DMS53 treated with DMSO at 0.1 percent for 48 hours (cell line): ENCODE results near the gene OR5K4.
"Not testable (repeated sequence)": the region's sequence is repeated elsewhere in the genome, so short reads cannot be mapped to it uniquely, and the experiment has no call there.

Source experiments
- DNase-seq: peaks from one replicate; lab custom pipeline; 2025; ENCODE audit not compliant: unreplicated experiment; lab: John Stamatoyannopoulos, UW

Gene OR5K4

GRCh38 chr3:98367464-98368246 is 14.0 kb downstream of the OR5K4 start:
- peak; percentile 9 for DNase-seq

- DNase-seq: no peak
Measured at GRCh38 chr3:98371186-98371585, 17.5 kb downstream of the OR5K4 start.

GRCh38 chr3:98371853-98372252 is 18.2 kb downstream of the OR5K4 start:
- no peak for DNase-seq

DNA sequence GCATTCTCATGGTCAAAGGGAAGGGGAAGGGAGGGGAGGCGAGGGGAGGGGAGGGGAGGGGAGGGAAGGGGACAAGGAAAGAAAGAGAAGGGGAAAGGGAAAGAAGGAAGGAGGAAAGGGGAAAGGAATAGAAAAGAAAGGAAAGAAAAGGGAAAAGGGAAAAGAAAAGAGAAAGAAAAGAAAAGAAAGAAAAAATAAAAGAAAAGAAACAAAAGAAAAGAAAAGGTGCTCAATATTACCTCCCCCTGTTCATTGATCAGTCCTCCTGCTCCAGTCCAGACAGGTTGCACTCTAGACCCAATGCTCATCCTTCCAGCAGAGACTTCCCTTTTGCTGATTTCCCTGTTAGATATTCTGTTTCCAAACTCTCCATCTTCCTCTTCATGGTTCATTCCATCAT is 18.8 kb downstream of the OR5K4 start:
- DNase-seq: no peak

DNA sequence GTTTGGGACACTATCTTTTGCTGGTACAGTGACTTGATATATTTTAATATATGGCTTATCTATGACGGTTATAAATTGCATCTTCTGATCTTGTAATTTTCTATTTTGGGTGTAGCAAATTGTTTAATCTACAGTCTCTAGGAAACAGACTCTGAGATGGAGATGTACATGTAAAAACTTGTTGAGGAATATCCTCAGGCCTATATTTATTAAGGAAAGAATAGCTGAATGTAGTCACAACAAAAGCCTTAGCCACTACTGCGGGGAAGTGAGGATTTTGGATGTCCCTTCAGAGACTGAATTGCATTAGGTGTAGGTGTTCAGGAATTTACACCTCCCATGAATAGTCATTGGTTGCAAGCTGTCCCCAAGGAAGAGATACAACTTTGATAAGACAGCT is 23.0 kb downstream of the OR5K4 start:
- DNase-seq: no peak

- DNase-seq: no peak
Measured at GRCh38 chr3:98388147-98388546, 34.5 kb downstream of the OR5K4 start.

DNA sequence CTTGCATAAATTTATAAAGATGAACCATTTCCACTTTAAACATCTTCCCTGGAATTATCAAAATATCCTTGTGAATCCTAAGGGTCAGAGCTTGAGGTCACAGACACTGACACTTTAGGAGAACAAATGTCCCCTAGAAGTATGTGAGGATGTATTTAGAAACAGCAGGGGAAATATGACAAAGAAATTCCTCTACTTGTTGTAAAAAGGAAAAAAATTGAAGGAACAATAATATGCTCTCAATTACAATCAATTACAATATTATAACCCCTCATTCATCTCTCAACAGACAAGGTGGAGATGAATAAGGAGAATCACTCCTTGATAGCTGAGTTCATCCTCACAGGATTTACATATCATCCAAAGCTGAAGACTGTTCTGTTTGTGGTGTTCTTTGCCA is 36.7 kb downstream of the OR5K4 start, which contains the start of gene OR5K3:
OR5K3 (plus strand) TSS at position 301 of the 400 bp plus-strand sequence; CDS start at position 301, 0 bp downstream.
- no peak for DNase-seq

GRCh38 chr3:98395101-98395500 is 41.4 kb downstream of the OR5K4 start:
- no peak for DNase-seq

DNA sequence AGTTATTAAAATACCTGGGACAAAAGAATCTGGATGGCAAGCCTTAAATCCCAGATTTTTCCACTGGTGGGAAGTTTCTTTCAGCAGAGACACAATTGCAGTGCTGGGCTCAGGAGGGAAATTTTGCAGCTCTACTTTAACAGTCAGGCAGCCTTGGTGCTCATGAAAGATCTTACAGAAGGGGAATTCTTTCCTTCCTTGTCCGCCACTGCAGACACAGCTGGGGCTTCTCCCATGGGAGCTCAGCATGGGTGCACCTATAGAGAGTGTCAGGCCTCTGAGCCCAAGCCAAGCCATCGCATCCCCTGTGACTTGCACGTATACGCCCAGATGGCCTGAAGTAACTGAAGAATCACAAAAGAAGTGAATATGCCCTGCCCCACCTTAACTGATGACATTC is 42.8 kb downstream of the OR5K4 start:
- DNase-seq: not testable (repeated sequence)

DNA sequence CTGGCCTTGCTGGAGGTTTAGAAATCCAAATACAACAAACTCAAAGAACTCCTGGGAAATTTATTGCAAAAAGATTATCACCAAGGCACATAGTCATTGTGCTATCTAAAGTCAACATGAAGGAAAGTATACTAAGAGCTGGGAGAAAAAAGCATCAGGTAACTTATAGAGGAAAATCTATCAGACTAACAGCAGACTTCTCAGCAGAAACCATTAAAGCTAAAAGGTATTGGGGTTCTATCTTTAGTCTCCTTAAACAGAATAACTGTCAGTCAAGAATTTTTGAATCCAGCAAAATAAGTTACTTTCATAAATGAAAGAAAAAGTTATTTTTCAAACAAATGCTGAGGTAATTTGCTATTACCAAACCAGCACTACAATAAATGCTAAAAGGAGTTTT is 44.9 kb downstream of the OR5K4 start:
- no peak for DNase-seq

GRCh38 chr3:98402507-98402906 is 48.9 kb downstream of the OR5K4 start:
- no peak for DNase-seq

- no peak for DNase-seq
Measured at GRCh38 chr3:98404010-98404409, 50.4 kb downstream of the OR5K4 start.
